Measurements from ENCODE around the gene GLB1L3. TPM values are rescaled to one million over a fixed set of nuclear protein-coding genes. Genes with fewer than 3 reads are reported as not detected.

The GLB1L3 gene
- total RNA-seq, 2 donors from 2014 or later = 1.3 TPM; not detected in 1

DNA sequence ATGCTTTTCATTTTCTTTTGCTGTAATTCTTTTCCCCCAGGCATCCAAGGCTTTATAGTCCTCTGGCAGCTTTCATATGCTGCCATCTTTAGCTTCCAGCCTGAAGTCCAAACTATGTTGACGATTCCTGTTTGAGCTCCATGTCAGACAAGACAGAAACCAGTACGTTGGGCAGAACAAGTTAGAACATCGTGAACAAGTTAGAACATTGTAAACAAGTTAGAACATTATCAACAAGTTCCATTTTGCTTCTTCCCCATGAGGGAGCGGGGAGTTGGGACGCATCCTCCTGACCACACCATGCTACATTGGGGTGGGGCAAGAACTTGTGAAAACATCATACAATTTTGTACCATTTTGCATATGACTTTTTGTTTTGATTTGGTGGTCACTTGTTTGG, 79.5 kb downstream of the GLB1L3 start:
- WGBS, 2 donors = 82 to 85% methylated on average over 5 of the region's 5 CpGs
- Histone ChIP-seq H3K4me1 (peaks cover 5% of the 10 kb centered on the region), H3K4me3 (no peak overlapping the region), H3K9me3 (no peaks in the 10 kb centered on the region), H3K27me3 (no peaks in the 10 kb centered on the region), H3K36me3 (replicated peaks in 1 of 2; ENCODE audit: insufficient read depth in 1 of 2, low read depth in 2 of 2) (no peaks in the 10 kb centered on the region), H3K27ac (no peak overlapping the region)
- TF ChIP-seq CTCF (IDR thresholded peaks at IDR 0.05) = no peak
- TF ChIP-seq POLR2A (IDR thresholded peaks at IDR 0.05) = no peak
- ATAC-seq (no peak), DNase-seq (no peak)
- intact Hi-C loops (cut with DNase I) = no loop called here

- no peaks in the 10 kb centered on the region for H3K36me3 ChIP-seq (replicated peaks in 1 of 2; ENCODE audit: insufficient read depth in 1 of 2, low read depth in 2 of 2)
- no peak overlapping the region for H3K4me3 ChIP-seq
- intact Hi-C loops (cut with DNase I) = no loop called here
- H3K4me1 ChIP-seq = peaks cover 5% of the 10 kb centered on the region
- no peak overlapping the region for H3K27ac ChIP-seq
- ATAC-seq = no peak
- H3K27me3 ChIP-seq = no peaks in the 10 kb centered on the region
- no peak for DNase-seq
- no peaks in the 10 kb centered on the region for H3K9me3 ChIP-seq
- TF ChIP-seq CTCF (IDR thresholded peaks at IDR 0.05) = no peak
- WGBS, 2 donors = 83 to 88% methylated on average over 18 to 21 of the region's 21 CpGs
Measured at GRCh38 chr11:134356656-134357544, 80.7 kb downstream of the GLB1L3 start.

DNA sequence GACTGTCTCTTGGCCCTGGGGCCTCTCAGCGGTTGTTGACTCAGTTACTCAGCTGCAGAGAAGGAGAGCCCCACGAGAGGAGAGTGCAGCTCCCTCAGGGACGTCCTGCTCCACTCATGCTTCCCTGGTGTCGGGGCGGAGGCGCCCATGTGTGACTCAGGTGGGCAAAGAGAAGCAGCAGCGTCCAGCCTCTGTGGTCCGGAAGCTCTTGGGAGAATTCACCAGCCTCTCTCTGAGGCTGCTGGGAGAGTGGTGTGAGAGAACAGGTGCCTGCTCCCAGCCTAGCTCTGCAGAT, 81.3 kb downstream of the GLB1L3 start:
- Histone ChIP-seq H3K27ac (no peak overlapping the region), H3K4me3 (no peak overlapping the region), H3K4me1 (peaks cover 5% of the 10 kb centered on the region), H3K27me3 (no peaks in the 10 kb centered on the region), H3K9me3 (no peaks in the 10 kb centered on the region), H3K36me3 (replicated peaks in 1 of 2; ENCODE audit: insufficient read depth in 1 of 2, low read depth in 2 of 2) (no peaks in the 10 kb centered on the region)
- DNase-seq (no peak), ATAC-seq (no peak)
- intact Hi-C loops (cut with DNase I) = no loop called here
- TF ChIP-seq POLR2A (IDR thresholded peaks at IDR 0.05) = no peak
- TF ChIP-seq CTCF (IDR thresholded peaks at IDR 0.05) = no peak
- WGBS, 2 donors = 75 to 87% methylated on average over 4 to 8 of the region's 8 CpGs

DNA sequence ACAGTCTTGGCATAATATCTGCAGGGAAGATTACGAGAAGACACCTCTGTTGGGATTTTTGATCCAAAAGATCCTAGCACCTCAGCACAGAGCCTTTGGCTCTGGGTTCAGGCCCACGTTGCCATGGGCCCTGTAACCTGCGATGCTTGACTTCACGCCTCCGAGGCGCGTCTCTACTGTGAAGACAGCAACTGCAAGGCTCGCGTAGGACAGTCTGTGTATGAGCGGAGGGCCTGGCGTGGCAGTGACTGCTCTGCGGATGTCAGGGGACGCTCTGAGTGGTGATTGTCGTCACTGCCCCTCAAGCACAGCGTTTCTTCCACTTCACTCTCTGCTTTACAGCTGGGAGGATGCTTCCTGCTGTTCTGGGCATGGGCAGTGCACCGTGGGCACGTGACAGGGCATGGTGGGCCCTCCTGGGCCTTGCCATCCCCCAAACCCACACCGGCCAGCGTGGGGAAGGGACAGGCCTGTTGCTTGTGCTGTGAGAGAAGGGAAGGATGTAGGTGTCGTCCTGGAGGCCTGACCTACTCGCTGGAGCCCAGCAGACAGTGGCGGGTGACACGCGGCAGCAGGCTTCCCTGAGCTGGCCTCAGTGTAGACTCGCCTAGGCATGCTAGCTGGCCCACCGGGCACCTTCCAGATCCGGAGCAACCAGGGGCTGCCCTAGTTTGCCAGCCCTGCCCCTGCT, 82.1 kb downstream of the GLB1L3 start:
- intact Hi-C loops (cut with DNase I) = no loop called here
- no peaks in the 10 kb centered on the region for H3K36me3 ChIP-seq (replicated peaks in 1 of 2; ENCODE audit: insufficient read depth in 1 of 2, low read depth in 2 of 2)
- H3K27me3 ChIP-seq = no peaks in the 10 kb centered on the region
- no peaks in the 10 kb centered on the region for H3K9me3 ChIP-seq
- WGBS, 2 donors = 87 to 90% methylated on average over 19 to 27 of the region's 27 CpGs
- DNase-seq (no peak), ATAC-seq (no peak)
- TF ChIP-seq POLR2A (IDR thresholded peaks at IDR 0.05) (no peak), CTCF (IDR thresholded peaks at IDR 0.05) (no peak)
- H3K4me1 ChIP-seq = peaks cover 5% of the 10 kb centered on the region
- no peak overlapping the region for H3K4me3 ChIP-seq
- no peak overlapping the region for H3K27ac ChIP-seq
